Activated CD8-positive, alpha-beta memory T cell treated with anti-CD3 and anti-CD28 coated beads, Interleukin-2, amount 50 U/mL, for 24 hours (primary cell): ENCODE data around the gene SAMD8.
"Not testable (repeated sequence)": the region's sequence is repeated elsewhere in the genome, so short reads cannot be mapped to it uniquely, and the experiment has no call there.

ENCODE experiments used
- DNase-seq: peaks from one replicate; pipeline ENCODE4 v3.0.0-alpha.2; 2020; ENCODE audit errors: extremely low read depth

Gene SAMD8

GRCh38 chr10:75191821-75192568 lies 80.5 kb downstream of the SAMD8 start:
- DNase-seq: no peak

DNA sequence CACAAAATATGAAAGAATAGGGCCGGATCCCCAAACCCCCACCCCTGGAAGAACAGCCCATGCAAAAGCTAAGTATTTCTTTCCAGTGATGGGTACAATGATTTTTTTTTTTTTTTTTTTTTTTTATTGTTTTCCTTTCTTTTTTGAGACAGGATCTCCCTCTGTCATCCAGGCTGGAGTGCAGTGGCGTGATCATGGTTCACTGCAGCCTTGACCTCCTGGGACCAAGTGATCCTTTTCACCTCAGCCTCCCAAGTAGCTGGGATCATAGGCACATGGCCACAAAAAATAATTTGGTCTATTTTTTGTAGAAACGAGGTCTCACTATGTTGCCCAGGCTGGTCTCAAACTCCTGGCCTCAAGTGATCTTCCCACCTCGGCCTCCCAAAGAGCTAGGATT lies 83.2 kb downstream of the SAMD8 start:
- DNase-seq: not testable (repeated sequence)

- DNase-seq: no peak
These were observed 83.7 kb downstream of the SAMD8 start for GRCh38 chr10:75195035-75195763.

DNA sequence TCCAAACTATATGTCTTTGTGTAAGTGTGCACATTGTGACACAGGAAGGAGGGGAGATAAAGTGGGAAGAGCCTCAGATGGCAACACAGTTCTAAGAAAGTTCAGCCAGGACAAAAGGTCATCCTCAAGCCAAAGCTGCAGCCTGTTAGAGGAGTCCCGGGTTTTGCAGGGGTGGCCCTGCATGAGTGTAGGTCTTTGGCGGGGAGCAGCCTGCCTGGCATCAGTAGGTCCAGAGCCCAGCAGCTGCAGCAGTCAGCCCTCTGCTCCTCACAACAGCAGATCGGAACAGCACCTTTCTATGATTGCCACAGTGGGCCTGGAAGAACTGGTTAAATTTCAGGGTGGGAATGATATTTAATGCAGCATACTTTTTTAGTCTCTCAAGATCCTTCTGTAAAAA lies 85.6 kb downstream of the SAMD8 start:
- DNase-seq: no peak

DNA sequence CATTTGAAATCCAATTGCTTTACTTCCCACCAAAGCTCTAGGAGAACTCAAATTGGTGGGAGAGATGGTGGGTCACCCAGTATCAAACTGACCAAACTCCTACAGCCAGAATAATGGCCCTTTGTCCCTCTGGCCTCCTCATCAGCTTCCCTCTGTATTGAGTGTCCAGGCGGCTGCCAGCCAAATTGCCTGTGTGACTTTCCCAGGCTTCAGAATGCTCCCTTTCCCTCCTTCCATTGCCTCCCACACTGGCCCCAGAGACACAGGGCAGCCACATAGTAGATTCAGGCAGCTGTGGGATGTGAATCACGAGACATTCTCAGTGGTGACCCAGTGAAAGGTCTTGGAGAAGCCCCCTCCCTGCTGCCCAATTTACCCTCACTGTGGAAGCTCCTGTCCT lies 86.5 kb downstream of the SAMD8 start:
- DNase-seq: no peak

DNA sequence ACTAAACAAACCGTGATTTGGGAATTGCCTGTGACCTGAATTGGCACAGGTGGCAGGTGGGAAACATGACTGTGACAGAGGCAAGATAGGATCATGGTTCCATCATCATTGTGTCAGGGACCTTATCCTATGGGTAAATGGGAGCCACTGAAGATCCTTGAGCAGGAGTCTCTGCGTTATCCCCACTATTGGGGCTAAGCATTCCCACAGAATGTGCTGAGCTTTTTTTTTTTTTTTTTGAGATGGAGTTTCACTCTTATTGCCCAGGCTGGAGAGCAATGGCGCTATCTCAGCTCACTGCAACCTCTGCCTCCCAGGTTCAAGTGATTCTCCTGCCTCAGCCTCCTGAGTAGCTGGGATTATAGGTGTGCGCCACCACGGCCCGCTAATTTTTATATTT lies 88.5 kb downstream of the SAMD8 start:
- DNase-seq: not testable (repeated sequence)

DNA sequence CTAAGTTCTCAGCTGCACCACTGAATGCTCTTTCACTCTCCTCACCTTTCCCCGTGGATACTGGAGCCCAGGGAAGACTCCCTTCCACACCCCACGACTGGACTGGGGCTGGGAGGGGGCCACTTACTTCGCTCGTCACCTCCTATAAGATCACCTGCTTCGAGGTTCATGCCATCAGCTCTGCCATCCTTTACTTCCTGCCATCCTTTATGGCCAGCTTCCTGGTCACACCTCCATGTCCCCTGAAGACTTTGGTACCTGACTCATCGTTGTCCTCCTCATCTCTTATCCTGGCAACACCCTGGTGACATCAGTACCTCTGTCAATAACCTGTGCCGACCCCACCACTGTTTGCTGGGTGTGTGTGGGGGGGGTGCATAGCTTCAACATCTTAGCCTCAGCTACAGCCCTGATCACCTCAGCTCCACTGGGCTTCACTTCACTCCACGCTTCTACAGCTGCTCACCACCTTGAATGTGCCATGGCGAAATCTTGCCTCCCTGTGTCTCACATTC lies 90.4 kb downstream of the SAMD8 start:
- DNase-seq: no peak

GRCh38 chr10:75202321-75203045 lies 91.0 kb downstream of the SAMD8 start:
- DNase-seq: no peak

- not testable (repeated sequence) for DNase-seq
These were observed 91.7 kb downstream of the SAMD8 start for GRCh38 chr10:75203046-75203620.

GRCh38 chr10:75203724-75204123 lies 92.3 kb downstream of the SAMD8 start:
- no peak for DNase-seq

- no peak for DNase-seq
These were observed 94.5 kb downstream of the SAMD8 start for GRCh38 chr10:75205908-75206307.

DNA sequence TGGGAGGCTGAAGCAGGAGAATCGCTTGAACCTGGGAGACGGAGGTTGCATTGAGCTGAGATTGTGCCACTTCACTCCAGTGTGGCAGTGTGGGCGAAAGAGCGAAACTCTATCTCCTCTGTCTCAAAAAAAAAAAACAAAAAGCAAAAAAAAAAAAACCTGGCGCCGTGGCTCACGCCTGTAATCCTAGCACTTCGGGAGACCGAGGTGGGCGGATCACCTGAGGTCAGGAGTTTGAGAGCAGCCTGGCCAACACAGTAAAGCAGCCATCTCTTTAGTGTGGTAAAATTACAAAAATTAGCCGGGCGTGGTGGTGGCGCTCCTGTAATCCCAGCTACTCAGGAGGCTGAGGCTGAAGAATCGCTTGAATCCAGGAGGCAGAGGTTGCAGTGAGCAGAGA lies 95.2 kb downstream of the SAMD8 start:
- DNase-seq: not testable (repeated sequence)

DNA sequence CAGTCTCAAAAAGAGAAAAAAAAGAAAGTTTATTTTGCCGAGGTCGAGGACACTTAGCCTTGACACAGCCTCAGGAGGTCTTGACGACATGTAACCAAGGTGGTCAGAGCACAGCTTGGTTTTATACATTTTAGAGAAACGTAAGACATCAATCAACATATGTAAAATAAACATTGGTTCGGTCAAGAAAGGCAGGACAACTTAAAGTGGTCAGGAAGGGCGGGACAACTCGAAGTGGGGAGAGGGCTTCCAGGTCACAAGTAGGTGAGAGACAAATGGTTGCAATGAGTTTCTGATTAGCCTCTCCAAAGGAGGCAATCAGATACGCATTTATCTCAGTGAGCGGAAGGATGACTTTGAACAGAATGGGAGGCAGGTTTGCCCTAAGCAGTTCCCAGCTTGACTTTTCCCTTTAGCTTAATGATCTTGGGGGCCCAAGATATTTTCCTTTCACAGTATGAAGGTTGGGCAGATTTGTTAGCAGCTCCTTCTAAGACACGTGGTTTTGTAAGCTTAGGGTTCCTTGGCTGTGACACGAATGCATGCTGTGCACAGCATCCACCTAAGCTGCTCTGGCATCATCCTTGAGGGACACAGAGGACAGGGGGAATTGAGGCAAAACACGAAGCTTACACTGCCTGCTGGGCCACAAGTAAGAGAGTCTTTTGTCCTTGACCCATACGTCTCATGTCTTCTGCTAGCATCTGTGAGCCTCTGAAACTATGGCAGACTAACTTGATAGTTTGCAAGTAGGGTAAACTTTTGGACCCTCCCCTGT lies 95.8 kb downstream of the SAMD8 start:
- no peak for DNase-seq

GRCh38 chr10:75207857-75208144 lies 96.3 kb downstream of the SAMD8 start:
- DNase-seq: no peak

DNA sequence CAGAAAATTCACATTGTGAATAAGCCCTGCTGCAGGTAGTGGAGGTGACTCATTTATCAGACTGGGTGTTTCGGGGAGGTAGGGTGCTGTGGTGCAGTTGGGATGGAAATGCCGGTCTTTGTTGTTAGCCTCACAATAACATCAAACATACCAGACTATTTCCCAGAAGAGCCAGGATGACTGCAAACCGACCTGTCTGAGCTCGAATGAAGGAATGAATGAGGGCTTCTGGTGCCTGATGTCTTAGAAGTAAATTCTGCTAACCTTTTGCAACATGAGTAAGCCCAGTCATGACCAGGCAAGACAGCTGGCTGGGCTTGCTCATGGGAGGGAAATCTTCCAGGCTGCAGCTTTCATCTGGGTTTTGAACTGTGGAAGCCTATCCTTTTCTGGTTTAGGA lies 96.7 kb downstream of the SAMD8 start:
- no peak for DNase-seq

GRCh38 chr10:75209086-75209920 lies 97.8 kb downstream of the SAMD8 start:
- no peak for DNase-seq

GRCh38 chr10:75209921-75210281 lies 98.4 kb downstream of the SAMD8 start:
- DNase-seq: peak; percentile 46

DNA sequence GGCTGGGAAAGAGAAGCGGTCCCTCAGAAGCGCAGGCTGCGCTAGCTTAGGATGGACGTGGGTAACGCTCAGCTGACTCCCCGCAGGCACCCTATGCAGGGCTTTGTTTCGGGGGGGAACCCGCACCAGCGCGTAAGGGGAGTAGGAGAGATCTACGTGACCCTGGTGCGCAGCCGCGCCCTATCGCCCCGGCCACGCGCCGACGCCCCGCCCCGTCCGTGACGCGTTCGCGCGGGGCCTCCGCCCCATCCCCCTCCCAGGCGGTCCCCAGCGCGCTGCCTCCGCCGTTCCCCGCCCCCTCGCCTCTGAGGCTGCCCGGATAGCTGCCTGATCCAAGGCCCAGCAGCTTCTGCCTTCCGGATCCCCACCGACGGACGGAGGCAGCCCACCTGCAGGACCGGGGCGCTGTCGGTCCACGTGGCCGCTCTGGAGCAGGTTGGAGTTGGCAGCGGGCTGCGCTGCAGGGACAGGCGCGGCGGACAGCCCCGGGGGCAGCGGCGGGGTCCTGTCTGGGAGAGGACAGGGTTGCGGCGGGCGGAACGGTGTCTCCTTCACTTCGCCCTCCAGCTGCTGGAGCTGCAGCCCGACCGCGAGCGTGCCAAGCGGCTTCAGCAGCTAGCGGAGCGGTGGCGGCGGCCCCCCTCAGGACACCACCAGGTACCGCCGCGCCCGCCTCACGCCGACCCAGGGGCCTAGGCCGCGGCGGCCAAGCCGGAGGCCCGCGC lies 99.0 kb downstream of the SAMD8 start, which contains the start of gene VDAC2:
Gene VDAC2 (plus strand): TSS at position 515 of the 725 bp plus-strand sequence. CDS start 363 bp downstream, outside the sequence.
- peak; percentile 79 for DNase-seq

DNA sequence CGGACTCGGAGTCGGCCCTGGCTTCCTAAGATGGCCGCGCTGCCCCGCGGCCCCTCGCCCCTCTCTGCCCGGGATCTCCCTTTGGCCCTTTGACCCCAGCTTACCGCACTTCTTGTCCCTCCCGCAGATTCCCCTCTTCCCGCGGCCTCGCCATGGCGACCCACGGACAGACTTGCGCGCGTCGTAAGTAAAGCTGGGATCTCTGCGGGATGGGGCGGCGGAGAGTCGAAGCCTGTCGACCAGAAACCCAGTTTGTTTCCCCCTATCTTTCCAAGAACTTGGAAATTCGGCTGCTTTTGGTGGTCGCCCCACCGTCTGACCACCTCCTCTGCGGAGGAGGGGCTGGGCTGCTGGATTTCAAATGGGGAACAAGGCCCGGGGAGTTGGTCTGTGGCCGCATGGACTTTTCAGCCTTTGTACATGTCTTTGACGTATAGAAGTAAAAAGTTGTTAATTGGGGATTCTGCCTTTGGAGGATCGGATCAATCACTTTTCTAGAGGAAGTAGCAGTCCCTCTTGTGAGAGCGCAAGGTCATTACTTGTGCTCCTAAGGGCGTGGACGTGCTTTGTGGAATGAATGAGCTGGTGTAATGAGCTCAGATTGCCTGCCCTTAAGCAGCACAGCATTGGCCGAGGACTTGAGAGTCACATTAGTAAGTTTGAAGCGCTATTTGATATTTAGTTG lies 99.7 kb downstream of the SAMD8 start:
- no peak for DNase-seq
